HepG2 (cell line): ENCODE measurements around the gene WDR54. TPM values are rescaled to one million over a fixed set of nuclear protein-coding genes. Genes with fewer than 3 reads are reported as not detected.
A peak's percentile ranks its signal among the peaks of the same experiment; 100 is the strongest.

Experiments
- BORCS8-MEF2B ChIP-seq: sonication (generic); formaldehyde crosslinking; IDR thresholded peaks from 2 replicates; pipeline ENCODE4 v1.8.0; 2022; ENCODE audit warnings: mild to moderate bottlenecking, missing genetic modification reagents
- MEIS2 ChIP-seq: sonication (generic); formaldehyde crosslinking; IDR thresholded peaks from 2 replicates; pipeline ENCODE4 v1.9.0; 2021; ENCODE audit warnings: mild to moderate bottlenecking, missing genetic modification reagents
- NFKB2 ChIP-seq: sonication (generic); formaldehyde crosslinking; IDR thresholded peaks from 2 replicates; pipeline ENCODE4 v1.4.0; 2020; ENCODE audit warnings: missing genetic modification reagents, borderline replicate concordance
- PHF20 ChIP-seq: sonication (generic); formaldehyde crosslinking; IDR thresholded peaks from 2 replicates; pipeline ENCODE4 v1.5.0; 2020; ENCODE audit warnings: mild to moderate bottlenecking, missing genetic modification reagents
- REL ChIP-seq: sonication (generic); formaldehyde crosslinking; conservative IDR thresholded peaks from 2 replicates; pipeline ENCODE4 v1.8.0; 2022; ENCODE audit warnings: mild to moderate bottlenecking, missing genetic modification reagents, moderate library complexity
- RFX3 ChIP-seq: IDR thresholded peaks from 2 replicates; pipeline ENCODE4 v1.6.1; 2016; ENCODE audit warnings: missing biosample characterization, missing genetic modification reagents
- TARDBP ChIP-seq: sonication (generic); formaldehyde crosslinking; IDR thresholded peaks from 2 replicates; pipeline ENCODE4 v1.8.0; 2022; ENCODE audit warnings: mild to moderate bottlenecking, missing genetic modification reagents
- ZNF570 ChIP-seq: sonication (generic); formaldehyde crosslinking; IDR thresholded peaks from 2 replicates; pipeline ENCODE4 v1.4.0; 2020; ENCODE audit warnings: mild to moderate bottlenecking, missing genetic modification reagents, borderline replicate concordance
- ZNF775 ChIP-seq: sonication (generic); formaldehyde crosslinking; IDR thresholded peaks from 2 replicates; pipeline ENCODE4 v1.4.0; 2020; ENCODE audit warnings: missing genetic modification reagents, mild to moderate bottlenecking, moderate library complexity, borderline replicate concordance
- ZNF841 ChIP-seq: sonication (generic); formaldehyde crosslinking; IDR thresholded peaks from 2 replicates; pipeline ENCODE4 v1.8.1; 2023; ENCODE audit warnings: missing genetic modification reagents, borderline replicate concordance
- polyA plus RNA-seq, 8 experiments: library from polyadenylated mRNA; depleted of rRNA in 3 of 8; stranded (reverse) in 7 of 8; unstranded in 1 of 8; fragments of >200 nt; fragmentation: Illumina TruSeq in 4 of 8; extraction: Trizol in 4 of 8; gene quantifications; 2 replicates each; pipeline versions ENCODE4 v1.2.1 to v1.2.3, GENCODE V29; 2011 to 2016; ENCODE audit warnings: low read depth in 4 of 8, missing spikeins in 1 of 8, mixed read lengths in 1 of 8; ENCODE audit not compliant: insufficient read depth in 1 of 8
- total RNA-seq, 5 experiments: library from RNA; depleted of rRNA; stranded (reverse); fragments of >200 nt; fragmentation: Illumina TruSeq; extraction: Trizol; gene quantifications; 2 replicates each; pipeline ENCODE4 v1.2.3, GENCODE V29; 2016; ENCODE audit warnings: low read depth in 1 of 5
- TF ChIP-seq, protein P1 (sequence below): sonication (generic); formaldehyde crosslinking; conservative IDR thresholded peaks from 2 replicates; pipeline ENCODE4 v1.8.0; 2022; ENCODE audit warnings: missing genetic modification reagents
- TF ChIP-seq, protein P2 (sequence below): sonication (generic); formaldehyde crosslinking; IDR thresholded peaks from 2 replicates; pipeline ENCODE4; 2020; ENCODE audit warnings: missing genetic modification reagents, mild to moderate bottlenecking, borderline replicate concordance
- TF ChIP-seq, protein P3 (sequence below): sonication (generic); formaldehyde crosslinking; IDR thresholded peaks from 2 replicates; pipeline ENCODE4 v1.4.0; 2020; ENCODE audit warnings: mild to moderate bottlenecking, missing genetic modification reagents, borderline replicate concordance
- TF ChIP-seq, protein P4 (sequence below): sonication (generic); formaldehyde crosslinking; IDR thresholded peaks from 2 replicates; pipeline ENCODE4 v1.4.0; 2020; ENCODE audit warnings: missing genetic modification reagents
- TF ChIP-seq, protein P5 (sequence below): sonication (generic); formaldehyde crosslinking; IDR thresholded peaks from 2 replicates; pipeline ENCODE4 v1.5.0; 2020; ENCODE audit warnings: mild to moderate bottlenecking, missing genetic modification reagents, moderate library complexity
- TF ChIP-seq, protein P6 (sequence below): sonication (generic); formaldehyde crosslinking; IDR thresholded peaks from 2 replicates; pipeline ENCODE4 v1.5.0; 2020; ENCODE audit warnings: missing genetic modification reagents

WDR54 gene
- total and polyA plus RNA-seq, 2 of the 13 experiments (the other 11 are each of a cell fraction or from before 2014, with no cell fraction given): 2.0 to 17.3 TPM

DNA sequence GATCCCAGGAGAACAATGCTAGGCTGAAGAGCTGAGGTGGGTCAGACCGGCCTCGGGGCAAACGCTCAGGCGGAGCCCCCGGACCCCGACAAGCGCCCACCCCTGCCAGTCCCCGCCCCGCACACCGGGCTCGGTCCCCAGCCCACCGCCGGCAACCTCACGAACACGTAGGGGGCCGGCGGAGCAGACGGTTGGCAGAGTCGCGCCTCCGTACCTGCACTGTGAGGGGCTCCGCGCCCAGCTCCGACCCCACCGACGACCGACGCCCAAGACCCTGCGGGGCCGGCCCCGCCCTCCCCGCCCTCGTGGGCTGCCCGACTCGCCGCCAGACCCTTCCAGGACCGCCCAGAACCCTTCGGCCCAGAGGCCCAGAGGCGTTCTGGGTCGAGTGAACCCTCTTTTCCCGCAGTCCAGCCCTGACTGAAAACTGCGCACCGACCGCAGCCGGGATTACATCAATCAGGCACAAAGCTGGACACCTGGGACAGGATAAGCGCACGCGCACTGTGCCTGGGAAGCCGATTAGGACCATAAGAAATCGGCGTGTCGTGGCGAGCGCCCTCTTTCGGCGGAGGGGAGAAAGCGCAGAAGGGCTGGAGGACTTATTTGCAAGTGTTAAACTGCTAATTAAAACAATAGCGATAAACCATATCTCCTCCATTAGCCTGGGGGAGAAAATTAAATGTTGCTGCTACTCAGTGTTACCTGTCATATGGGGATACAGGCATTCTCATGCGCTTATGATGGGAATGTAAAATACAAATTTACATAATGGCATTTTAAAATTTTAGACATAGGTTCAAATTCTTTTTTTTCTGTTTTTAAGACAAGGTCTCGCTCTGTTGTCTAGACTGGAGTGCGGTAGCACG is 29.7 kb upstream of the WDR54 start (continued):
- TF ChIP-seq, protein P1, sequence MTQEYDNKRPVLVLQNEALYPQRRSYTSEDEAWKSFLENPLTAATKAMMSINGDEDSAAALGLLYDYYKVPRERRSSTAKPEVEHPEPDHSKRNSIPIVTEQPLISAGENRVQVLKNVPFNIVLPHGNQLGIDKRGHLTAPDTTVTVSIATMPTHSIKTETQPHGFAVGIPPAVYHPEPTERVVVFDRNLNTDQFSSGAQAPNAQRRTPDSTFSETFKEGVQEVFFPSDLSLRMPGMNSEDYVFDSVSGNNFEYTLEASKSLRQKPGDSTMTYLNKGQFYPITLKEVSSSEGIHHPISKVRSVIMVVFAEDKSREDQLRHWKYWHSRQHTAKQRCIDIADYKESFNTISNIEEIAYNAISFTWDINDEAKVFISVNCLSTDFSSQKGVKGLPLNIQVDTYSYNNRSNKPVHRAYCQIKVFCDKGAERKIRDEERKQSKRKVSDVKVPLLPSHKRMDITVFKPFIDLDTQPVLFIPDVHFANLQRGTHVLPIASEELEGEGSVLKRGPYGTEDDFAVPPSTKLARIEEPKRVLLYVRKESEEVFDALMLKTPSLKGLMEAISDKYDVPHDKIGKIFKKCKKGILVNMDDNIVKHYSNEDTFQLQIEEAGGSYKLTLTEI (CRISPR knock-in tag): no peak
- TF ChIP-seq, protein P2, sequence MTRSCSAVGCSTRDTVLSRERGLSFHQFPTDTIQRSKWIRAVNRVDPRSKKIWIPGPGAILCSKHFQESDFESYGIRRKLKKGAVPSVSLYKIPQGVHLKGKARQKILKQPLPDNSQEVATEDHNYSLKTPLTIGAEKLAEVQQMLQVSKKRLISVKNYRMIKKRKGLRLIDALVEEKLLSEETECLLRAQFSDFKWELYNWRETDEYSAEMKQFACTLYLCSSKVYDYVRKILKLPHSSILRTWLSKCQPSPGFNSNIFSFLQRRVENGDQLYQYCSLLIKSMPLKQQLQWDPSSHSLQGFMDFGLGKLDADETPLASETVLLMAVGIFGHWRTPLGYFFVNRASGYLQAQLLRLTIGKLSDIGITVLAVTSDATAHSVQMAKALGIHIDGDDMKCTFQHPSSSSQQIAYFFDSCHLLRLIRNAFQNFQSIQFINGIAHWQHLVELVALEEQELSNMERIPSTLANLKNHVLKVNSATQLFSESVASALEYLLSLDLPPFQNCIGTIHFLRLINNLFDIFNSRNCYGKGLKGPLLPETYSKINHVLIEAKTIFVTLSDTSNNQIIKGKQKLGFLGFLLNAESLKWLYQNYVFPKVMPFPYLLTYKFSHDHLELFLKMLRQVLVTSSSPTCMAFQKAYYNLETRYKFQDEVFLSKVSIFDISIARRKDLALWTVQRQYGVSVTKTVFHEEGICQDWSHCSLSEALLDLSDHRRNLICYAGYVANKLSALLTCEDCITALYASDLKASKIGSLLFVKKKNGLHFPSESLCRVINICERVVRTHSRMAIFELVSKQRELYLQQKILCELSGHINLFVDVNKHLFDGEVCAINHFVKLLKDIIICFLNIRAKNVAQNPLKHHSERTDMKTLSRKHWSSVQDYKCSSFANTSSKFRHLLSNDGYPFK (CRISPR knock-in tag): peak; percentile 84; the same call in 1 of the 2 replicates
- TF ChIP-seq, protein P3, sequence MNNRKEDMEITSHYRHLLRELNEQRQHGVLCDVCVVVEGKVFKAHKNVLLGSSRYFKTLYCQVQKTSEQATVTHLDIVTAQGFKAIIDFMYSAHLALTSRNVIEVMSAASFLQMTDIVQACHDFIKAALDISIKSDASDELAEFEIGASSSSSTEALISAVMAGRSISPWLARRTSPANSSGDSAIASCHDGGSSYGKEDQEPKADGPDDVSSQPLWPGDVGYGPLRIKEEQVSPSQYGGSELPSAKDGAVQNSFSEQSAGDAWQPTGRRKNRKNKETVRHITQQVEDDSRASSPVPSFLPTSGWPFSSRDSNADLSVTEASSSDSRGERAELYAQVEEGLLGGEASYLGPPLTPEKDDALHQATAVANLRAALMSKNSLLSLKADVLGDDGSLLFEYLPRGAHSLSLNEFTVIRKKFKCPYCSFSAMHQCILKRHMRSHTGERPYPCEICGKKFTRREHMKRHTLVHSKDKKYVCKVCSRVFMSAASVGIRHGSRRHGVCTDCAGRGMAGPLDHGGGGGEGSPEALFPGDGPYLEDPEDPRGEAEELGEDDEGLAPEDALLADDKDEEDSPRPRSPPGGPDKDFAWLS (CRISPR knock-in tag): no peak
- TF ChIP-seq MEIS2: no peak
- TF ChIP-seq PHF20 (CRISPR knock-in tag): peak; percentile 66; the same call in 1 of the 2 replicates
- TF ChIP-seq, protein P4, sequence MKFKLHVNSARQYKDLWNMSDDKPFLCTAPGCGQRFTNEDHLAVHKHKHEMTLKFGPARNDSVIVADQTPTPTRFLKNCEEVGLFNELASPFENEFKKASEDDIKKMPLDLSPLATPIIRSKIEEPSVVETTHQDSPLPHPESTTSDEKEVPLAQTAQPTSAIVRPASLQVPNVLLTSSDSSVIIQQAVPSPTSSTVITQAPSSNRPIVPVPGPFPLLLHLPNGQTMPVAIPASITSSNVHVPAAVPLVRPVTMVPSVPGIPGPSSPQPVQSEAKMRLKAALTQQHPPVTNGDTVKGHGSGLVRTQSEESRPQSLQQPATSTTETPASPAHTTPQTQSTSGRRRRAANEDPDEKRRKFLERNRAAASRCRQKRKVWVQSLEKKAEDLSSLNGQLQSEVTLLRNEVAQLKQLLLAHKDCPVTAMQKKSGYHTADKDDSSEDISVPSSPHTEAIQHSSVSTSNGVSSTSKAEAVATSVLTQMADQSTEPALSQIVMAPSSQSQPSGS (CRISPR knock-in tag): peak; percentile 79; the same call in 1 of the 2 replicates
- no peak for TF ChIP-seq ZNF775 (CRISPR knock-in tag)
- TF ChIP-seq TARDBP: peak; percentile 72; the same call in 1 of the 2 replicates
- TF ChIP-seq BORCS8-MEF2B: no peak; the same call in none of the 2 replicates
- 0 out of 2 replicates have a peak, but pooled peaks have one; percentile 47 for TF ChIP-seq REL
- TF ChIP-seq, protein P5, sequence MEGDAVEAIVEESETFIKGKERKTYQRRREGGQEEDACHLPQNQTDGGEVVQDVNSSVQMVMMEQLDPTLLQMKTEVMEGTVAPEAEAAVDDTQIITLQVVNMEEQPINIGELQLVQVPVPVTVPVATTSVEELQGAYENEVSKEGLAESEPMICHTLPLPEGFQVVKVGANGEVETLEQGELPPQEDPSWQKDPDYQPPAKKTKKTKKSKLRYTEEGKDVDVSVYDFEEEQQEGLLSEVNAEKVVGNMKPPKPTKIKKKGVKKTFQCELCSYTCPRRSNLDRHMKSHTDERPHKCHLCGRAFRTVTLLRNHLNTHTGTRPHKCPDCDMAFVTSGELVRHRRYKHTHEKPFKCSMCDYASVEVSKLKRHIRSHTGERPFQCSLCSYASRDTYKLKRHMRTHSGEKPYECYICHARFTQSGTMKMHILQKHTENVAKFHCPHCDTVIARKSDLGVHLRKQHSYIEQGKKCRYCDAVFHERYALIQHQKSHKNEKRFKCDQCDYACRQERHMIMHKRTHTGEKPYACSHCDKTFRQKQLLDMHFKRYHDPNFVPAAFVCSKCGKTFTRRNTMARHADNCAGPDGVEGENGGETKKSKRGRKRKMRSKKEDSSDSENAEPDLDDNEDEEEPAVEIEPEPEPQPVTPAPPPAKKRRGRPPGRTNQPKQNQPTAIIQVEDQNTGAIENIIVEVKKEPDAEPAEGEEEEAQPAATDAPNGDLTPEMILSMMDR: peak; percentile 98
- TF ChIP-seq, protein P6, sequence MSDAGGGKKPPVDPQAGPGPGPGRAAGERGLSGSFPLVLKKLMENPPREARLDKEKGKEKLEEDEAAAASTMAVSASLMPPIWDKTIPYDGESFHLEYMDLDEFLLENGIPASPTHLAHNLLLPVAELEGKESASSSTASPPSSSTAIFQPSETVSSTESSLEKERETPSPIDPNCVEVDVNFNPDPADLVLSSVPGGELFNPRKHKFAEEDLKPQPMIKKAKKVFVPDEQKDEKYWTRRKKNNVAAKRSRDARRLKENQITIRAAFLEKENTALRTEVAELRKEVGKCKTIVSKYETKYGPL (CRISPR knock-in tag): peak; percentile 52; the same call in 1 of the 2 replicates
- TF ChIP-seq NFKB2: peak; percentile 63; the same call in 1 of the 2 replicates
- TF ChIP-seq RFX3 (CRISPR knock-in tag): no peak
- TF ChIP-seq ZNF841 (CRISPR knock-in tag): no peak
- TF ChIP-seq ZNF570: no peak
